ENCODE data around the gene KIAA1755. TPM values are rescaled to one million over a fixed set of nuclear protein-coding genes. Genes with fewer than 3 reads are reported as not detected.

The KIAA1755 gene
- total and polyA plus RNA-seq, 10 of the 15 experiments (the other 5 are each of a cell fraction or from before 2014, with no cell fraction given) = not detected

DNA sequence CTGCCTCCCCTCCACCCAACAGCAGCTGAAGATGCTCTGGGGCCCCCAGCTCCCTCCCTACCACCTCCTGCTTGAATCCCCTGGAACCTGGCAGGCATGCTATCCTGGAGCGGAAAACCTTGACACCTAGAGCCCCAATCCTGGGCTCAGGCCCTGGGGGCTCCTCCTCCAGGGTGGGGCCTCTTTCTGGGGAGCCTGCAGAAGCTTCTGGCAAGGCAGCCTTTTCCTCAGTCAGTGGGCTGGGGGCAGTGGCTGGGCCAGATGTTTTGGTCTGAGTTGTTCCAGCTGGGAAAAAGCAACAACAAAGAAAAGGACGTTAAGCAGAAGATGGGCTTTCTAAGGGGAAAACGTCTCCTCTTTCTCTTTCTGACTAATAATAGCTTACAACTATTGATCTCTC, 21.1 kb downstream of the KIAA1755 start:
- Histone ChIP-seq H3K27ac (ENCODE audit: control insufficient read depth, insufficient read depth) (no peak overlapping the region), H3K4me1 (ENCODE audit: control insufficient read depth, insufficient read depth, low read length) (no peaks in the 10 kb centered on the region), H3K27me3 (replicated peaks in 1 of 2; ENCODE audit: control insufficient read depth in 2 of 2, insufficient read depth in 2 of 2, low read length in 1 of 2) (no peaks in the 10 kb centered on the region), H3K9ac (ENCODE audit: control insufficient read depth, insufficient read depth, low read length) (no peak overlapping the region), H3K79me2 (ENCODE audit: control insufficient read depth, insufficient read depth, low read length) (no peaks in the 10 kb centered on the region), H3K4me2 (ENCODE audit: control insufficient read depth, insufficient read depth) (no peak overlapping the region), H3K9me3 (replicated peaks; ENCODE audit: control insufficient read depth, insufficient read depth, low read length) (peaks cover 13% of the 10 kb centered on the region; the same call in 2 of the 3 replicates), H3K4me3 (no peak overlapping the region), H4K20me1 (ENCODE audit: control insufficient read depth, insufficient read depth) (no peaks in the 10 kb centered on the region), H2AFZ (ENCODE audit: control insufficient read depth, low read depth, low read length) (no peak overlapping the region), H3K36me3 (ENCODE audit: control insufficient read depth in 2 of 2, insufficient read depth in 2 of 2, low read length in 1 of 2) (no peaks in the 10 kb centered on the region)
- POLR2A ChIA-PET = no interaction called here
- no TSS peak for BruUV-seq (replicated peaks)
- RAD21 ChIA-PET (ENCODE audit: unreplicated experiment) = interaction anchor here (1.0 kb wide), 1 partner anchor 18 kb away, joined by 3 read pairs; no protein-coding TSS in a partner anchor
- ATAC-seq (no peak), DNase-seq (ENCODE audit: low read depth, low spot score) (no peak), FAIRE-seq (no peak)
- CTCF ChIA-PET = no interaction called here
- SMC1A ChIA-PET (ENCODE audit: uncharacterized antibody, unreplicated experiment) = interaction anchor here (2.0 kb wide), 1 partner anchor 18 kb away, joined by 4 read pairs; no protein-coding TSS in a partner anchor
- in situ Hi-C loops (cut with MboI) = no loop called here
- intact Hi-C loops (cut with micrococcal nuclease; ENCODE audit: unreplicated experiment) = no loop called here
- TF ChIP-seq TAF1 (IDR thresholded peaks at IDR 0.05; ENCODE audit: borderline replicate concordance, low read depth, low read length) = no peak
- TF ChIP-seq, protein P1, sequence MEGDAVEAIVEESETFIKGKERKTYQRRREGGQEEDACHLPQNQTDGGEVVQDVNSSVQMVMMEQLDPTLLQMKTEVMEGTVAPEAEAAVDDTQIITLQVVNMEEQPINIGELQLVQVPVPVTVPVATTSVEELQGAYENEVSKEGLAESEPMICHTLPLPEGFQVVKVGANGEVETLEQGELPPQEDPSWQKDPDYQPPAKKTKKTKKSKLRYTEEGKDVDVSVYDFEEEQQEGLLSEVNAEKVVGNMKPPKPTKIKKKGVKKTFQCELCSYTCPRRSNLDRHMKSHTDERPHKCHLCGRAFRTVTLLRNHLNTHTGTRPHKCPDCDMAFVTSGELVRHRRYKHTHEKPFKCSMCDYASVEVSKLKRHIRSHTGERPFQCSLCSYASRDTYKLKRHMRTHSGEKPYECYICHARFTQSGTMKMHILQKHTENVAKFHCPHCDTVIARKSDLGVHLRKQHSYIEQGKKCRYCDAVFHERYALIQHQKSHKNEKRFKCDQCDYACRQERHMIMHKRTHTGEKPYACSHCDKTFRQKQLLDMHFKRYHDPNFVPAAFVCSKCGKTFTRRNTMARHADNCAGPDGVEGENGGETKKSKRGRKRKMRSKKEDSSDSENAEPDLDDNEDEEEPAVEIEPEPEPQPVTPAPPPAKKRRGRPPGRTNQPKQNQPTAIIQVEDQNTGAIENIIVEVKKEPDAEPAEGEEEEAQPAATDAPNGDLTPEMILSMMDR (IDR thresholded peaks at IDR 0.05 in 2 of 3, conservative IDR thresholded peaks at IDR 0.05 in 1 of 3; ENCODE audit: control insufficient read depth in 2 of 3, extremely low read depth in 1 of 3, insufficient read depth in 1 of 3, low read depth in 3 of 3, low read length in 3 of 3) = no peak
- TF ChIP-seq NR2C1 (IDR thresholded peaks at IDR 0.05) = no peak
- TF ChIP-seq SPI1 (IDR thresholded peaks at IDR 0.05; ENCODE audit: borderline replicate concordance, insufficient read depth, low read depth, low read length) = no peak
- TF ChIP-seq, protein P2, sequence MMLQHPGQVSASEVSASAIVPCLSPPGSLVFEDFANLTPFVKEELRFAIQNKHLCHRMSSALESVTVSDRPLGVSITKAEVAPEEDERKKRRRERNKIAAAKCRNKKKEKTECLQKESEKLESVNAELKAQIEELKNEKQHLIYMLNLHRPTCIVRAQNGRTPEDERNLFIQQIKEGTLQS (IDR thresholded peaks at IDR 0.05; ENCODE audit: borderline replicate concordance, extremely low read depth, low read depth, low read length) = no peak
- TF ChIP-seq, protein P3, sequence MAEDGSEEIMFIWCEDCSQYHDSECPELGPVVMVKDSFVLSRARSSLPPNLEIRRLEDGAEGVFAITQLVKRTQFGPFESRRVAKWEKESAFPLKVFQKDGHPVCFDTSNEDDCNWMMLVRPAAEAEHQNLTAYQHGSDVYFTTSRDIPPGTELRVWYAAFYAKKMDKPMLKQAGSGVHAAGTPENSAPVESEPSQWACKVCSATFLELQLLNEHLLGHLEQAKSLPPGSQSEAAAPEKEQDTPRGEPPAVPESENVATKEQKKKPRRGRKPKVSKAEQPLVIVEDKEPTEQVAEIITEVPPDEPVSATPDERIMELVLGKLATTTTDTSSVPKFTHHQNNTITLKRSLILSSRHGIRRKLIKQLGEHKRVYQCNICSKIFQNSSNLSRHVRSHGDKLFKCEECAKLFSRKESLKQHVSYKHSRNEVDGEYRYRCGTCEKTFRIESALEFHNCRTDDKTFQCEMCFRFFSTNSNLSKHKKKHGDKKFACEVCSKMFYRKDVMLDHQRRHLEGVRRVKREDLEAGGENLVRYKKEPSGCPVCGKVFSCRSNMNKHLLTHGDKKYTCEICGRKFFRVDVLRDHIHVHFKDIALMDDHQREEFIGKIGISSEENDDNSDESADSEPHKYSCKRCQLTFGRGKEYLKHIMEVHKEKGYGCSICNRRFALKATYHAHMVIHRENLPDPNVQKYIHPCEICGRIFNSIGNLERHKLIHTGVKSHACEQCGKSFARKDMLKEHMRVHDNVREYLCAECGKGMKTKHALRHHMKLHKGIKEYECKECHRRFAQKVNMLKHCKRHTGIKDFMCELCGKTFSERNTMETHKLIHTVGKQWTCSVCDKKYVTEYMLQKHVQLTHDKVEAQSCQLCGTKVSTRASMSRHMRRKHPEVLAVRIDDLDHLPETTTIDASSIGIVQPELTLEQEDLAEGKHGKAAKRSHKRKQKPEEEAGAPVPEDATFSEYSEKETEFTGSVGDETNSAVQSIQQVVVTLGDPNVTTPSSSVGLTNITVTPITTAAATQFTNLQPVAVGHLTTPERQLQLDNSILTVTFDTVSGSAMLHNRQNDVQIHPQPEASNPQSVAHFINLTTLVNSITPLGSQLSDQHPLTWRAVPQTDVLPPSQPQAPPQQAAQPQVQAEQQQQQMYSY (CRISPR knock-in tag; IDR thresholded peaks at IDR 0.05) = no peak
- no peak for TF ChIP-seq ZNF274 (IDR thresholded peaks at IDR 0.05; ENCODE audit: insufficient read depth, insufficient read length)
- no peak for TF ChIP-seq SUZ12 (IDR thresholded peaks at IDR 0.05; ENCODE audit: unreplicated experiment)
- TF ChIP-seq, protein P4, sequence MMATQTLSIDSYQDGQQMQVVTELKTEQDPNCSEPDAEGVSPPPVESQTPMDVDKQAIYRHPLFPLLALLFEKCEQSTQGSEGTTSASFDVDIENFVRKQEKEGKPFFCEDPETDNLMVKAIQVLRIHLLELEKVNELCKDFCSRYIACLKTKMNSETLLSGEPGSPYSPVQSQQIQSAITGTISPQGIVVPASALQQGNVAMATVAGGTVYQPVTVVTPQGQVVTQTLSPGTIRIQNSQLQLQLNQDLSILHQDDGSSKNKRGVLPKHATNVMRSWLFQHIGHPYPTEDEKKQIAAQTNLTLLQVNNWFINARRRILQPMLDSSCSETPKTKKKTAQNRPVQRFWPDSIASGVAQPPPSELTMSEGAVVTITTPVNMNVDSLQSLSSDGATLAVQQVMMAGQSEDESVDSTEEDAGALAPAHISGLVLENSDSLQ (IDR thresholded peaks at IDR 0.05) = no peak
- no peak for TF ChIP-seq GATAD2B (conservative IDR thresholded peaks at IDR 0.05; ENCODE audit: low read depth)
- TF ChIP-seq KLF5 (IDR thresholded peaks at IDR 0.05; ENCODE audit: partially characterized antibody) = no peak
- TF ChIP-seq CREB1 (IDR thresholded peaks at IDR 0.05; ENCODE audit: low read depth) = no peak
- TF ChIP-seq EP300 (IDR thresholded peaks at IDR 0.05; ENCODE audit: borderline replicate concordance in 1 of 2, control insufficient read depth in 1 of 2, low read depth in 2 of 2, low read length in 2 of 2) = no peak
- TF ChIP-seq BACH1 (IDR thresholded peaks at IDR 0.05; ENCODE audit: borderline replicate concordance) = no peak
- TF ChIP-seq DPF2 (IDR thresholded peaks at IDR 0.05) = no peak
- 3% methylated on average over 3 of the region's 3 CpGs for WGBS (ENCODE audit: insufficient coverage, insufficient replicate concordance, low lambda C conversion rate, missing lambda C conversion rate)

All from GM12878 (cell line).